Suppressor macrophage treated with lipopolysaccharide for 4 hours (primary cell): ENCODE data around the gene MDFI.

Source experiments
- DNase-seq: peaks from one replicate; pipeline ENCODE4 v3.0.0-alpha.2; 2020

The MDFI gene

DNA sequence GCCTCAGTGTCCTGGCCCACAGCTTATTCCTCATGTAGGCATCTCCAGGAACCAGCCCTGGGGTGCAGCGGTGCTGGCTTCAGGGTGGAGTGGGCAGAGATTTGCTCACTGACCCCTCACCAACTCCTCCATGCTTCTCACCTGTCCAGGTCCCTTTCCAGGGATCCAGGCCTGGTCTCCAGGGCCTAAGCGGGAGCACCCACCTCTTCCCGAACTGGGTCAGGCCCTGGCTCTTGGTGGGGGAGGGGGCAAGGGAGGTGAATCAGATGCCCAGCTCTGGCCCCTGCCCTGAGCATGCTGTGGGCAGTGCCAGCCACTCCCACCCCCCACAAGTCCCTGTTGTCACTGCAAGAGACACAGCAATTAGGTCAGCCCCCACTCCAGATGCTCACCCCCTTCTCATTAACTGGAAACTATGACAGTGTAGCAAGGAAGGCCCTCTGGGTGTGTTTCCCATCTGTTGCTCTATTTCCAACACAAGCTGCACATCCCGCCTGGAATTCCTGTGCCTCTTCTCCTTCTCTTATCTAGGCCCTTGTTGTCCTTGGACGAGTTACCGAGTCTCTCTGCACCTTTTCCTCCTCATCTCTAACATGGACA lies 37.0 kb downstream of the MDFI start:
- no peak for DNase-seq

GRCh38 chr6:41675992-41676391 lies 37.7 kb downstream of the MDFI start:
- DNase-seq, result no peak

- peak; percentile 22 for DNase-seq
Observed at GRCh38 chr6:41676431-41676830, 38.2 kb downstream of the MDFI start.

DNA sequence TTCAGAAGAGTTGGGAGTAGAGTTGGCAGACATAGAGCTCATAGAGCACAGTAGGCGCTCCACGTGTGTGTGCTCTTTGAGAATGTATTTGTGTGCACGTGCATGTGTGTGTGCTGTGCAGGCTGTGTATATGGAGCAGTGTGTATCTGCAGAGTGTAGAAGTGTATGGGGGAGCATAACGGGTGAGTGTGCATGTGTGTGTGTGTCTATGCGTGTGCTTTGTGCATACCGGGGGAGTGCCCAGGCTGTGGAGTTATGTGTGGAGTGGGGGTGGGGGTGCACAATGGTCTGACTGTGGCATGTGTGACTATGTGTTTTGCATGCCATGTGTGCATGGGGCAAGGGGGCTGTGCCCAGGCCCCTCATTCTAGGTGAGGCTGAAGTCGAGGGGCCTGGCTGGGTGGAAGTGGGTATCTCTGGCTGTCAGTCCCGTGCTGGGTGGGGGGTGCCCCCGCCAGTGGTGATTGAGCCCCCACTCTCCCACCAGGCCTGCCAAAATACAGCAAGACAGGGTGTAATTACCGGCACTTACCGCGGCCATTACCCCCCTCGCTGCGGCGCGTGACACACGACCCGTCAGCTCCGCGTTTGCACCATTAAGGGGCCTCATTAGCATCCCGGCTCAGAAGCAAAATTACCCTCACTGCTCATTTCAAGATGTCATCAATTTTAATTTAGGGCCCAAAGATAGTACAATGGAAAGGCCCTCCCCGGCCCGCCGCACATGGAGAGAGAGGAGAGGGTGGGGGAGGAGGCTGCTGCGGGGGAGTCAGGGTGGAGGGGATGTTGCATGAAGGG lies 39.1 kb downstream of the MDFI start:
- no peak for DNase-seq

GRCh38 chr6:41678511-41679084 lies 40.3 kb downstream of the MDFI start:
- DNase-seq, result no peak

DNA sequence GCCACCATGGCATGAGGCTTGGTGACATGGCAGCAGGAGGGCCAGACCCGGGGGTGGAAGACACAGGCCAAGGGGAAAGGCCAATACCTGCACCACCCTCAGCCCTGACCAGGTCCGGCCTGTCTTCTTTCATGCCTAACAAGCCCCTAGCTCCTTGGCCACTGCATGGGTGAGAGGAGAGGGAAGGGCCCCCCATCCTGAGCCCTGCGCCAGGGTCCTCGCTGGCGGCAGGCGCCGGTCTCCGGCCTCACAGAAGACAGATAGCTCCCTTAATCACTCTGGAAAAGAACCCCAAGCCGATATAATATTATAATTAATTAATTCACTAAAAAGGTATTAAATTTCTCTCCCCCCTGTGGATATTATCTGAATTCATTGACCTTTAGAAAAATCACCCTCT lies 41.4 kb downstream of the MDFI start:
- no peak for DNase-seq

DNA sequence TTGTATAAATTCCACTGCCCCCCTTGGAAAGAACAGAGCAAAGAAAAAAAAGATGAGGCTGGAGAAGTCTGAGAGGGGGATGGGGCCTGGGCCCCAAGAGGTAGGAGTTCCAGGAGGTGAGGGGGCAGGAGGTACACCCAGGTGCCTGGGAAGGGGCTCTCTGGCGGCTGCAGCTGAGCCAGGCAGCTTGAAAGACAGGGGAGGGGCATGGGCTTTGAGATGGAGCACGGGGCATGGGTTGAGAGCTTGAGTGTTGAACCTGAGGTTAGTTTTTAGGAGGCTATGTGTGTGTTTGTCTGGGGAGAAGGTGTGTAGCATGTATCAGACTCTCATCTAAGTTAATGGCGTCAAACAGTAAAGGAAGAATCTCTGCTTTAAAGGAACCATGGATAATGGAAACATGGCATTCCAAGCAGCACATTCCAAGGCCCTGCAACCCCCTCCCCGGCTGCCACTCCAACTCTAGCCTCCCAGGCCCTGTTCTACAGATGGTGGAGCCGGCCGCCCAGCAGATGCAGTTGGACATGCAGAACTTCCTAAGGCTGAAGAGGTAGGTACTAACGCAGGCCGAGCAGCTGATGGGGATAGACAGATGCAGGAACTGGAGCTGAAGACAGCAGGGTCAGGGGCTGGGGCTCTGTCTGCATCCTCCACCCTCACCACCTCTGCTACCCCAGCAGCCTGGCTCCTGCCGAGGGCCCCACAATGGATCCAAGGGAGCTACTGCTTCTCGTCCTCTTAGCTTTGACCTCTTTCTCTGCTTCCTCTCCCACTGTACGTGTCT lies 42.1 kb downstream of the MDFI start:
- DNase-seq, result no peak

- peak; percentile 81 for DNase-seq
Observed at GRCh38 chr6:41682056-41682477, 43.8 kb downstream of the MDFI start.

GRCh38 chr6:41682497-41683272 lies 44.4 kb downstream of the MDFI start:
- no peak for DNase-seq

- DNase-seq, result no peak
Observed at GRCh38 chr6:41683273-41683522, 44.9 kb downstream of the MDFI start.

DNA sequence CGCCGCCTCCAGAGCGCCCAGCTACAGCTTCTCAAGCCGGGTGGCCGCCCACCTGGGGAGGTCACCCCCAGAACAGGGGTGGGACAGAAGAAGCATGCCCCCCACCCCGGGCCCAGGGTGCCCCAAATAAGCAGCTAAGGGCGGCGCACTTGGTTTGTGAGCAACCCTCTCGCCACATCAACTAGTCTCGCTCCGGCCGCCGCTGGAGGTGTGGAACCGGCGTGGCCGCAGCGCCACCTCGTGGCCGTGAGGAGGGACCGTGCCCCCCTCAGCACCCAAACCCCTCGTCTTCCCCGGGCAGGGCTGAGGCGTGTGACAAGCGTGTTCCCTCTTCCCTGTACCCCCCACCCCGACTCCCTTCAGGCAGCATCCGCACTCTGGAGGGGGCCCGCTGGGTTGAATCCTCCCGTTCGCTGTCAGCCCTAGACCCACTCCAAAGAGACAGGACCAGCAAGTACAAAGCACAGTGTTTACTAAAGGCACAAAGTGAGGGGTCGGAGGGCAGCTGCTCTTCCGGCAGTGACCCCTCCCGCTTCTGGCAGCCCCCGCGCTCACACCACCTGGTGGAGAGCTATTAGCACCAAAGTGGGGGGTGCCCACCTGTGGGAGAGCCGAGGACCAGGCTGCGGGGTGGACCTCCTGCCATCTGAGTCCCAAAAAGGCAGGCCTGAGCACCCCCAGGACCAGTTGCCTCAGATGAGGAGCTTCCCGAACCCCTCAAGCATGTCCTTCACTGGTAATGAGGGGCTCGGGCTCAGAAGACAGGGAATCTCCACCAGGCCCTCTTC lies 45.4 kb downstream of the MDFI start:
- DNase-seq, result peak; percentile 79

GRCh38 chr6:41684311-41685180 lies 46.3 kb downstream of the MDFI start:
- DNase-seq, result no peak

DNA sequence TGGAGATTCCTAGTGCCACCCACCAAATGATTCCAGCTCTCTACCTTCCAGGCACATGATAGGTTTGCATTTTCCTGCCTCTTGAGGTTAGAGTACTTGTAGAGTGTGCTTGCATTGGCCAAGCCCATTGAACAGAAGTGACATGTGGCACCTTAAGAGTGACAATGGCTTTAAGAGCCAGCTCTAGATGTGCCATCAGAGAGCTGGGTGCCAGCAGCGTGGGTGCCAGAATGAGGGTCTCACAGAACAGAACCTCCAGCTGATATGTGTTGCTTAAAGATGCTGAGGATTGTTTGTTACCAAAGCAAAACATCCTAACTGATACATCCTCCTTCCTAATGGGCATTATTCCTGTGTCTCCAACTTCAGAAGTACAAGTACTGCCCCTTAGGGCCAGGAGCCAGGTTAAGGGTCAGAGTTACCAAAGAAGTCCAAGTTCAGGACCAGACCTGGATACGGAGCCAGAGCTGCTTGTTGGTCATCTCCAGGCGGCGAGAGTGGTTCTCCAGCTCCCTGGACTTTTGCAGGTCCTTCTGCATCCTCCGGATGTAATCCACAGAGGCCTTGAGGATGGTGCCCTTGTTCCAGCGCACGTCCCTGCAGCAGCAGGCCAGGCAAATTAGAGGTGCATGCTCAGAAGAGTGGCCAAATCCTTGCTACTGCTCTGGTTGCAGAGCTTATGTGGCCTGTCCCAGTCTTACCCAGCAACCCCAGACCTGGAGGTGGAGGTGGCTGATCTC lies 47.5 kb downstream of the MDFI start:
- no peak for DNase-seq

DNA sequence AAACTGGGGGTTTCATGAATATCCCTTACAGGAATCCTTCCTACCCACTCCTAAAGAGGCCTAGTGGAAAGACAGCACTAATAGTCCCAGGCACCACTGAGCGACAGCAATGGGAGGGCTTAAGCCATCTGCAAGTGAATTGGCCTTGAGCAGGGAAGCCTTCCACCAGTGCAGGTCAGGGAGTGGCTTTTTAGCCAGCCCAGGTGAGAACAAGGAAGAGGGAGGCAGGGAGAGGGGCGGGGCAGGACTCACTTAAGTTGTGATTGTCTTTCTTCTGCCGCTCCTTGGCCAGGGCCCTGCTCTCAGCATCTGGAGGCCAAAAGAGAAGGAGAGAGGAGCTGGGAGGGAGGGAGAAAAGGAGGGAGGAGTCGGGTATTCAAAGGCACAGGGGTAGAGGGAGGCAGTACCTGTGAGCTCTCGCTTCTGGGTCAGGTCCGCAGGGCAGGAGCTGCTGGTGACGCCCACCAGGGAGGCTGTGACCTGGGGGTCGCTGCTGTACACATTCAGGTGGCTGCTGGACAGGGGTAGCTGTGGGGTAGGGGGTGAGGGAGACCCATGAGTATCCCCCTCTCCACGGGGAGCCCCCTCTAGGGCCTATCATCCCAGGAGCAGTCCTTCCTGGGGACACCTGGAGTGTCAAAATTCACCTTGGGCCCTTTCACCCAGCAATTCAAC lies 49.4 kb downstream of the MDFI start:
- DNase-seq, result no peak

DNA sequence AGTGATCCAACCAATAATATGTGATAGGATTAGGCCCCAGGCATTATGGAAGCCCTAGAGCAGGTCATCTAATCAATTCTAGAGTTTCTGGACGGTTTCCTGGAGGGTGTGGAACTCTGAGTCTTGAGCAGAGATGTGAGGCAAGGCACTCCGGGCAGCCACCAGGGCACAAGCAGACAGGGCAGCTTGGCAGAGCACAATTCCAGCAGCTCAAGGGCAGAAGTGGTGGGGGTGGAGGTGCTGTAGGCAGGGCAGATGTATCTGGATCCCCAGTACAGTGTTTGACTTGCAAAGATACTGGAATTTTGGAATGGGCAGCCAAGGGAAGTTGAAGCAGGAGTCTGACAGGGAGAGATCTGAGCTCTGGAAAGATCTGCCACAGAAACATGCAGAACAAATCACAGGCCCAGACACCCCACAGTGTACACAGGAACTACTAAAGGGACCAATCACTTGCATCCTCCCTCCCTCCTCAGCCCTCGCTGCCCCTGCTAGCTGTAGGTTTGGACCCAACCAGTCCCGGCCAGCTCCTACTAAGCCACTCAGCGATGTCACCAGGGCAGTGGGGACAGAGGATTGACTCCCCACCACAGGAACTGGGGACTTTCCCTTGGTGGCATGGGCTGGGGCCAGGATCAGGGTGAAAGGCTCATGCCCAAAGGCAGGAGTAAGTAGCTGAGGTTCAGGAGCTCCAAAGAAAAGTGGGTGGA lies 50.1 kb downstream of the MDFI start:
- no peak for DNase-seq

GRCh38 chr6:41689171-41690008 lies 51.1 kb downstream of the MDFI start:
- DNase-seq, result peak; percentile 23

GRCh38 chr6:41690541-41691330 lies 52.5 kb downstream of the MDFI start:
- no peak for DNase-seq
